T-helper 1 cell treated with Interleukin-12 subunit alpha and Interleukin-12 subunit beta and Interleukin-4 antibody, amounts not matched to agents 30 μg/mL and 1 μg/mL, for 36 hours (primary cell): ENCODE results near the gene RPN2.
"Not testable (repeated sequence)": the region's sequence is repeated elsewhere in the genome, so short reads cannot be mapped to it uniquely, and the experiment has no call there.

Experiments
- H3K27ac Mint-ChIP-seq: one replicate; pipeline ENCODE4 v1.8.0; 2021; ENCODE audit warnings: mild to moderate bottlenecking, mixed read lengths
- H3K27me3 Mint-ChIP-seq: one replicate; pipeline ENCODE4 v1.8.0; 2021; ENCODE audit warnings: low read depth, mixed read lengths
- H3K36me3 Mint-ChIP-seq: one replicate; pipeline ENCODE4 v1.8.0; 2021; ENCODE audit warnings: low read depth, mixed read lengths
- H3K4me1 Mint-ChIP-seq: one replicate; pipeline ENCODE4 v1.8.0; 2021; ENCODE audit warnings: low read depth, mixed read lengths
- H3K4me3 Mint-ChIP-seq: one replicate; pipeline ENCODE4 v1.8.0; 2021; ENCODE audit warnings: mild to moderate bottlenecking, moderate library complexity, mixed read lengths
- H3K9me3 Mint-ChIP-seq: one replicate; pipeline ENCODE4 v1.8.0; 2021; ENCODE audit warnings: mixed read lengths

The RPN2 gene

GRCh38 chr20:37178839-37179682, at the start of gene RPN2, which contains the start of gene MROH8:
Gene RPN2 (plus strand): TSS chr20:37179330. CDS start chr20:37179357, 27 bp downstream.
Gene MROH8 (minus strand): TSS chr20:37179548.
- Mint-ChIP-seq H3K36me3 (peaks cover 15% of the 10 kb centered on the region), H3K27me3 (peaks cover 9% of the 10 kb centered on the region), H3K4me3 (peak within 1 kb of the TSS; percentile 97), H3K9me3 (no peaks in the 10 kb centered on the region), H3K27ac (peak within 1 kb of the TSS; percentile 97), H3K4me1 (peaks cover 25% of the 10 kb centered on the region)

- Mint-ChIP-seq H3K9me3 (no peaks in the 10 kb centered on the region), H3K27me3 (peaks cover 8% of the 10 kb centered on the region), H3K4me3 (no peak overlapping the region), H3K27ac (no peak overlapping the region), H3K36me3 (no peaks in the 10 kb centered on the region), H3K4me1 (peaks cover 1% of the 10 kb centered on the region)
Observed at GRCh38 chr20:37131486-37131885, 47.6 kb upstream of the RPN2 start.

GRCh38 chr20:37133952-37134351, 45.2 kb upstream of the RPN2 start:
- Mint-ChIP-seq H3K4me3 (no peak overlapping the region), H3K36me3 (no peaks in the 10 kb centered on the region), H3K4me1 (peaks cover 1% of the 10 kb centered on the region), H3K27me3 (peaks cover 8% of the 10 kb centered on the region), H3K9me3 (no peaks in the 10 kb centered on the region), H3K27ac (no peak overlapping the region)

- Mint-ChIP-seq H3K4me3 (no peak overlapping the region), H3K27ac (no peak overlapping the region), H3K36me3 (no peaks in the 10 kb centered on the region), H3K9me3 (no peaks in the 10 kb centered on the region), H3K27me3 (peaks cover 4% of the 10 kb centered on the region), H3K4me1 (no peaks in the 10 kb centered on the region)
Observed at GRCh38 chr20:37137547-37137946, 41.6 kb upstream of the RPN2 start.

DNA sequence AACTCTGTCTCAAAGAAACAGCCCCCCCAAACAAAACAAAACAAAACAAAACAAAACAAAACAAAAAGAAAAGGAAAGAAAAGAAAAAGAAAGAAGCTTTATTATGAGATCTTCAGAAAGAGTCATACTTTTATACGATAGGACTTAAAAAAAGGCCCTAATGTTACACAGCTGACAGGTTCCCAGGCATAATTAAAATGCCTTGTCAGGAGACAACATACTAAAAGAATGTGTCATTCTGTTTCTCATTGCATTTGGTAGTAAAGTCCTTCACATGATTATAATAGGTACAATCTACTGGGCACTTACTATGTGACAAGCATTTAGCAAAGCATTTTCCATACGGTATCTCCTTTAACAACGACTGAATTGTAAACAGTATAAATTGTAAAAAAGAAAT, 36.4 kb upstream of the RPN2 start:
- Mint-ChIP-seq H3K4me3 (no peak overlapping the region), H3K27me3 (peaks cover 4% of the 10 kb centered on the region), H3K9me3 (no peaks in the 10 kb centered on the region), H3K4me1 (no peaks in the 10 kb centered on the region), H3K27ac (no peak overlapping the region), H3K36me3 (no peaks in the 10 kb centered on the region)

- Mint-ChIP-seq H3K36me3 (no peaks in the 10 kb centered on the region), H3K9me3 (no peaks in the 10 kb centered on the region)
Observed at GRCh38 chr20:37144856-37145404, 34.2 kb upstream of the RPN2 start.

DNA sequence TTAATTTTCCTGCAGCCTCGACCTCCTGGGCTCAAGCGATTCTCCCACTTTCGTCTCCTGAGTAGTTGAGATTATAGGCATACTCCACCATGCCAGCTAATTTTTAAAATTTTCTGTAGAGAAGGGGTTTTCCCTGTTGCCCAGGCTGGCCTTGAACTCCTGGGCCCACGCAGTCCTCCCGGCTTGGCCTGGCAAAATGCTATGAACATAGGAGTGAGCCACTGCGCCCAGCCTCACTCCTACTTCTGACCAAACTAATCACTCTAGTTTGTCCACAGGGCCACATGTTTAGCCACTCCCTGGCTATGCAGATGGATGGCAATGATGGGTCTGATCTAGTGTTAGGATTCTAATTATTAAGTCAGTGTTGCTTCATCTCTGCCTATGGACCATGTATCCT, 31.9 kb upstream of the RPN2 start:
- Mint-ChIP-seq H3K27ac (no peak overlapping the region), H3K9me3 (no peaks in the 10 kb centered on the region), H3K27me3 (no peaks in the 10 kb centered on the region), H3K36me3 (no peaks in the 10 kb centered on the region), H3K4me1 (no peaks in the 10 kb centered on the region), H3K4me3 (no peak overlapping the region)

More at GRCh38 chr20:37144856-37145404, 34.2 kb upstream of the RPN2 start:
- H3K4me1 Mint-ChIP-seq = no peaks in the 10 kb centered on the region
- H3K4me3 Mint-ChIP-seq = no peak overlapping the region
- no peaks in the 10 kb centered on the region for H3K27me3 Mint-ChIP-seq
- H3K27ac Mint-ChIP-seq = no peak overlapping the region

- H3K9me3 Mint-ChIP-seq, H3K36me3 Mint-ChIP-seq, H3K27me3 Mint-ChIP-seq, H3K4me1 Mint-ChIP-seq, H3K4me3 Mint-ChIP-seq, H3K27ac Mint-ChIP-seq: not testable (repeated sequence)
Observed at GRCh38 chr20:37150864-37151263, 28.3 kb upstream of the RPN2 start.

DNA sequence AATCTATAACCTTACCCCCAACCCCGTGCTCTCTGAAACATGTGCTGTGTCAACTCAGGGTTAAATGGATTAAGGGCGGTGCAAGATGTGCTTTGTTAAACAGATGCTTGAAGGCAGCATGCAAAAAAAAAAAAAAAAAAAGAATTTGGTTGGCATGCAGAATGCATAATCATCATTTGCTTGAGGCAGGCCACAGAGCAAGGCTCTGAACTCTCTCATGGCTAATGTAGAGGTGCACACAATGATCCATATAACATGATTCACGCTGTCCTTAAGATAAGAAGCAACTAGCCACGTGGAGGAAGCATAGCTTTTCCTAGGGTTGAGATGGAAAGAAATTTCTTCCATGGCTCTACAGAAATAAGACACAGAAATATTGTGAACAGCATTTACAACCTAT, 27.6 kb upstream of the RPN2 start:
- H3K4me3 Mint-ChIP-seq = no peak overlapping the region
- H3K27ac Mint-ChIP-seq = no peak overlapping the region
- no peaks in the 10 kb centered on the region for H3K4me1 Mint-ChIP-seq
- H3K36me3 Mint-ChIP-seq = no peaks in the 10 kb centered on the region
- no peaks in the 10 kb centered on the region for H3K9me3 Mint-ChIP-seq
- no peaks in the 10 kb centered on the region for H3K27me3 Mint-ChIP-seq

- H3K4me1 Mint-ChIP-seq = no peaks in the 10 kb centered on the region
- no peaks in the 10 kb centered on the region for H3K27me3 Mint-ChIP-seq
- no peaks in the 10 kb centered on the region for H3K36me3 Mint-ChIP-seq
- H3K27ac Mint-ChIP-seq = no peak overlapping the region
- no peaks in the 10 kb centered on the region for H3K9me3 Mint-ChIP-seq
- H3K4me3 Mint-ChIP-seq = no peak overlapping the region
Observed at GRCh38 chr20:37152284-37152683, 26.8 kb upstream of the RPN2 start.

- H3K27me3 Mint-ChIP-seq = no peaks in the 10 kb centered on the region
- no peak overlapping the region for H3K27ac Mint-ChIP-seq
- H3K36me3 Mint-ChIP-seq = no peaks in the 10 kb centered on the region
- no peaks in the 10 kb centered on the region for H3K4me1 Mint-ChIP-seq
- H3K9me3 Mint-ChIP-seq = no peaks in the 10 kb centered on the region
- H3K4me3 Mint-ChIP-seq = no peak overlapping the region
Observed at GRCh38 chr20:37154684-37155298, 24.3 kb upstream of the RPN2 start.

DNA sequence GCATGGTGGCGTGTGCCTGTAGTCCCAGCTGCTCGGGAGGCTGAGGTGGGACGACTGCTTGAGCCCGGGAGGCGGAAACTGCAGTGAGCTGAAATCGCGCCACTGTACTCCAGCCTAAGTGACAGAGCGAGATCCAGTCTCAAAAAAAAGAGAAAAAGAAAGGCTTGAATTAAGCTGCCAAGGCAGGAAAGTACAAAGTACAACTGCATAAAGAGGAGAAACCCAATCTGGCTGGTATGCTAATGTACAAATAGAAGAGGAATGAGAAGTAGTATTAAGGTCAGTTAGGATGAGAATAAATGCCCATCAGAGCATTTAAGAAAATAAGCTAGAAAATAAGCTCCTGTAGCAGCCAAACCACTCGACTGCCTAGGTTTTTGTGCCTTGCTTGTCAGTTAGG, 23.1 kb upstream of the RPN2 start:
- Mint-ChIP-seq H3K4me3 (no peak overlapping the region), H3K27ac (no peak overlapping the region), H3K4me1 (no peaks in the 10 kb centered on the region)

GRCh38 chr20:37158248-37158647, 20.9 kb upstream of the RPN2 start:
- H3K4me3 Mint-ChIP-seq = no peak overlapping the region
- H3K36me3 Mint-ChIP-seq = no peaks in the 10 kb centered on the region
- no peaks in the 10 kb centered on the region for H3K9me3 Mint-ChIP-seq
- H3K27me3 Mint-ChIP-seq = peaks cover 11% of the 10 kb centered on the region
- H3K27ac Mint-ChIP-seq = no peak overlapping the region
- no peaks in the 10 kb centered on the region for H3K4me1 Mint-ChIP-seq

More for the DNA sequence above, 23.1 kb upstream of the RPN2 start:
- Mint-ChIP-seq H3K27me3 (no peaks in the 10 kb centered on the region), H3K9me3 (no peaks in the 10 kb centered on the region), H3K36me3 (no peaks in the 10 kb centered on the region)

DNA sequence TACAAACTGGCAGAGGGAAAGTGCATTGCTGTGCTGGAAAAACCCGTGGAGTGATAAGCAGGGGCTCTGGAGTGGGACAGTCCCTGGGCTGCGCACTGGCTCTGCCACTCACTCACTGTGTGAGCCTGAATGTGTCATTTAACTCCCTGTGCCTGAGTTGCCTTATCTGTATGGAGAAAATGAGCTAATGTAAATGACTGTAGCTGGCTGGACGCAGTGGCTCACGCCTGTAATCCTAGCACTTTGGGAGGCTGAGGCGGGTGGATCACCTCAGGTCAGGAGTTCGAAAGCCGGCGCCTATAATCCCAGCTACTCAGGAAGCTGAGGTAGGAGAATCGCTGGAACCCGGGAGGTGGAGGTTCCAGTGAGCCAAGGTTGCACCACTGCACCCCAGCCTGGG, 18.4 kb upstream of the RPN2 start:
- Mint-ChIP-seq H3K36me3 (no peaks in the 10 kb centered on the region), H3K27ac (no peak overlapping the region), H3K9me3 (no peaks in the 10 kb centered on the region), H3K4me1 (no peaks in the 10 kb centered on the region), H3K27me3 (peaks cover 19% of the 10 kb centered on the region), H3K4me3 (no peak overlapping the region)
